Measurements from ENCODE around the gene SLC36A3.

Gene SLC36A3

DNA sequence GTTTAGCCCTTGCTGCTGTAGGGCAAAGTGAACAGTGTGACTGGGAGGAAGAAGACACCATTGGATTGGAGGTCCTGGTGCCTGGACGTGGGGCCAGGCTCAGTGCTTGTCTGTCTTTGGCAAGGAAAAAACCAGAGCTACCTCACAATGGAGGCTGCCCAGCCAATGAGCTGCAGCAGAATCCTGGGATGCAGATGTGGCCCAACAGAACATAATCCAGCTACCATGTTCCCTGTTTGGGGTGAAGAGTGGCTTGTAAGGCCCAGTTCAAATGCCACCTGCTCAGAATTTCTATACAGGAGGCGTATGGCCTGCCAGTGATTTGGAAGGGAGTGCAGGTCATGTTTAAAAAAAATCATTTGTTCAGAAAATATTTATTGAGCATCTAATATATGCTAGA is at the start of gene SLC36A3:
SLC36A3 (minus strand) TSS at position 101 of the 400 bp plus-strand sequence. CDS start 412 bp downstream, outside the sequence.
- no peak within 1 kb of the TSS for H3K27ac ChIP-seq
- CTCF ChIA-PET: interaction anchor here (1.0 kb wide), 1 partner anchor 12 kb away, joined by 3 read pairs; no protein-coding TSS in a partner anchor
- TF ChIP-seq, protein P1, sequence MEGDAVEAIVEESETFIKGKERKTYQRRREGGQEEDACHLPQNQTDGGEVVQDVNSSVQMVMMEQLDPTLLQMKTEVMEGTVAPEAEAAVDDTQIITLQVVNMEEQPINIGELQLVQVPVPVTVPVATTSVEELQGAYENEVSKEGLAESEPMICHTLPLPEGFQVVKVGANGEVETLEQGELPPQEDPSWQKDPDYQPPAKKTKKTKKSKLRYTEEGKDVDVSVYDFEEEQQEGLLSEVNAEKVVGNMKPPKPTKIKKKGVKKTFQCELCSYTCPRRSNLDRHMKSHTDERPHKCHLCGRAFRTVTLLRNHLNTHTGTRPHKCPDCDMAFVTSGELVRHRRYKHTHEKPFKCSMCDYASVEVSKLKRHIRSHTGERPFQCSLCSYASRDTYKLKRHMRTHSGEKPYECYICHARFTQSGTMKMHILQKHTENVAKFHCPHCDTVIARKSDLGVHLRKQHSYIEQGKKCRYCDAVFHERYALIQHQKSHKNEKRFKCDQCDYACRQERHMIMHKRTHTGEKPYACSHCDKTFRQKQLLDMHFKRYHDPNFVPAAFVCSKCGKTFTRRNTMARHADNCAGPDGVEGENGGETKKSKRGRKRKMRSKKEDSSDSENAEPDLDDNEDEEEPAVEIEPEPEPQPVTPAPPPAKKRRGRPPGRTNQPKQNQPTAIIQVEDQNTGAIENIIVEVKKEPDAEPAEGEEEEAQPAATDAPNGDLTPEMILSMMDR (conservative IDR thresholded peaks at IDR 0.05; ENCODE audit: low read depth): no peak
- no peak for DNase-seq (ENCODE audit: low spot score)
- POLR2A ChIA-PET (ENCODE audit: low non-redundant PET): no interaction called here

DNA sequence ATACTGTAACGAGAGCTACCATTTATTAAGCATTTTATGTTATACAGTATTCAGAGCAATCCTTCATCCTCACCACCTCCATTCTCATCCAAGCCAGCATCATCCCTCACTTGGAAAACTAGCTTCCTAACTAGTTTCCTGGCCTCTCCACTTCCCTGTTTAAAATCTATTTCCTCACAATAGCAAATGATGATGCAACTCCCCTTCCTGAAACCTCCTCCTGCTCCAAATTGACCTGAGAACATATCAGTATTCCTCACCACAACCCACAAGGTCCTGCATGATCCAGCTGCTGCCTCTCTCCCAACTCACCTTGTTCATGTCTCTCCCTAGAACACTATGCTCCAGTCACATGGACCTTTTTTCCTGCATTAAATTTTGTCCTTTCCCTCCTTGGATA is 48.1 kb upstream of the SLC36A3 start:
- TF ChIP-seq, protein P1 (conservative IDR thresholded peaks at IDR 0.05; ENCODE audit: low read depth): no peak
- H3K27ac ChIP-seq: no peak overlapping the region
- ChIA-PET POLR2A (ENCODE audit: low non-redundant PET) (no interaction called here), CTCF (no interaction called here)
- DNase-seq (ENCODE audit: low spot score): no peak

DNA sequence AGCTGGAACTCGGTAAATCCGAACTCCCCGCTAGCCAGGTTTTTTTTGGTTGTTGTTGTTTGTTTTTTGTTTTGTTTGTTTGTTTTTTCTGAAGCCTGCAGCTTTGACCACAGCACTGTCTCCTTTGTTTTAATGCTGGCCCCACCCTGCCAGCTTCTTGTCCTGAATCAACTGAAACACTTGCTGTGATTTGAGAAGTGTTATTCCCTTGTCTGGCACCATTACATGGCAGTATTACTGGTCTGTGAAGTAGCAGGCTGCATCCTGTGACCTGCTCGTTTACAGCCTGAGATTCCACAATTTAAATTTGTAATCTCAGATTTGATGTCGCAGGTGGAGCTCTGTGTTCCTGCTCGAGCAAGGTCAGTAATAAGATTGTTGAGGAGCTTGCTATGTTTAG is 45.2 kb upstream of the SLC36A3 start:
- POLR2A ChIA-PET (ENCODE audit: low non-redundant PET): no interaction called here
- no peak overlapping the region for H3K27ac ChIP-seq
- DNase-seq (ENCODE audit: low spot score): no peak
- TF ChIP-seq, protein P1 (conservative IDR thresholded peaks at IDR 0.05; ENCODE audit: low read depth): no peak
- CTCF ChIA-PET: interaction anchor here (0.6 to 0.7 kb wide), 3 partner anchors 297 to 458 kb away, joined by 3 to 4 read pairs (median 3); no protein-coding TSS in a partner anchor

DNA sequence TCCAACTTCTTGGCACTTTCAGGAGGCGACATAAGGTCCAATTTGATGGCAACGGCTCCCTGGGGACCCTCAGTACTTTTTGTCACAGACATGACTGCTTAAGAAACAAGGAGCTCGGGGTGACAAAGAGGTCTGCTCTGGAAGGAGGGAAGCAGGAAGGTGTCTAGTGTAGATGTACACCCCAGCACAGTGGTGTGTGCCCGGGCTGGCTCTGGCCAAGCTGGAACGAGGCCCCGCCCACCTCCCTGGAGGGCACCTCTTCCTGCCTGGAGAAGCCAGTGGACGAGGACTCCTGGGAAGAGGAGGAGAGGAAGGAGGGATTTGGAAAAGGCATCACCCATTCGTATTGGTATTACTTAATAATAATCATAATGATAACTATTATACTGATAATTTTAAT is 43.8 kb upstream of the SLC36A3 start, which contains the start of gene SLC36A2:
SLC36A2 (minus strand) TSS at position 191 of the 400 bp plus-strand sequence; CDS start at position 92, 99 bp downstream.
- CTCF ChIA-PET: no interaction called here
- POLR2A ChIA-PET (ENCODE audit: low non-redundant PET): interaction anchor here (0.6 kb wide), 1 partner anchor 705 kb away, joined by 6 read pairs; no protein-coding TSS in a partner anchor

DNA sequence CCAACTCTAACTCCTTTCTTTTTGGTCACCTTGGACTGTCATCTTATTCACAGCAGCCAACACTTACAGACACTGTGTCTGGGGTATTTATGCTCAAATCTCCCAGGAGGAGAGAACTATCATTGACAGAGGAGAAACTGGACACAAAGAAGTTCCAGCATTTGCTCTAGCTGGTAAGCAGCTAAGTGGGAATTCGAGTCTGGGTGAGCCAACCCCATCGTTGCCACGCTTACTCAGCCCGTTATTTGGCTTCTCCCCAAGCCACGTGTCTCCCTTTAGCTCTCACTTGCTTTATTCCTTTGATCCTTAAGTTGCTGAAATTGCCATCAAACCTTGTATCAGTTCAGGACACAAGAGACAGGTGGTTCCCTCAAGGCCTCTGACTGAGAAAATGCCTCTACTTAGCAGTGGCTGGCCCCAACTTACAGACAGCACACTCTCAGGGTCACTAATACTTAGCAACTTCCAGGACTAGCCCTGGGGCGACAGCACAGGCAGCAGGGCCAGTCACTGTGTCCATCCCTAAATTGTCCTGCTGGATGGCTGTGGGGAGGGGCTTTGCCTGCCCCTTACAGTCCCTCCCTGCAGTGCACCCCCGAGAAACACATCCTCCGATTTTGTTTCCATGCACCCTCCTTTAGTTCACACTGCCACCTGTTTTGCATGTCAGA is 42.4 kb upstream of the SLC36A3 start:
- H3K27ac ChIP-seq: no peak overlapping the region
- ChIA-PET CTCF (interaction anchor here (0.5 kb wide), 1 partner anchor 159 kb away, joined by 3 read pairs; no protein-coding TSS in a partner anchor), POLR2A (ENCODE audit: low non-redundant PET) (no interaction called here)
- TF ChIP-seq, protein P1 (conservative IDR thresholded peaks at IDR 0.05; ENCODE audit: low read depth): no peak
- peak; percentile 53 for DNase-seq (ENCODE audit: low spot score)

More for the DNA sequence above, 43.8 kb upstream of the SLC36A3 start, which contains the start of gene SLC36A2:
- no peak within 1 kb of the TSS for H3K27ac ChIP-seq
- no peak for DNase-seq (ENCODE audit: low spot score)
- TF ChIP-seq, protein P1 (conservative IDR thresholded peaks at IDR 0.05; ENCODE audit: low read depth): no peak

DNA sequence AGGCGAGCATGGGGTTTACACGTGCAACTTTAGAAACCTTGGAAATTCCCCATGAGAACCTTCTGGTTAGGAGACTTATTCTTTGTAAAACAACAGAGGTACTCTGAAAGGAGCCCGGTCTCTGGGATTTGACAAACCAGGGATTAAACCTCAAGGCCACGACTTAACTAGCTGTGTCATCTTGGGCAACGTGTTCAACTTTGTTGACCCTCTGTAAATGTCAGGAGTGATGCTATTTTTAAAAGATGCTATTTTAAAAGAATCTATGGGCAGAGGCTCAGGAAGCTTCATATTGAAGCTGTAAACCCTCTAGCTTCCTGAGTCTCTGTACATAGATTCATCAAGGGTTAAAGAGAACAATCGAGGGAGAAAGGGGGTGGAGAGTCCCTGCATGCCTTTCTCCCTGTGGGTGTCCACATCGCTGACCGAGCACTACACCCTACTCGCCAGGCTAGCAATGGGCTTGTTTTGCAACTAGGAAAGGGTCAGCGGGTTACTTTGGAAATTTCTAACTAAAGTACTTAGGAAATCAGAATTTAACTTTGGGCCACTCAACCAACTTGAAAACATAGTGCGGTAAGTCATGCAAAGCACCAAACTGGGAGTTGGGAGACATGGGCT is 41.7 kb upstream of the SLC36A3 start:
- no peak for DNase-seq (ENCODE audit: low spot score)
- ChIA-PET CTCF (no interaction called here), POLR2A (ENCODE audit: low non-redundant PET) (no interaction called here)
- TF ChIP-seq, protein P1 (conservative IDR thresholded peaks at IDR 0.05; ENCODE audit: low read depth): no peak
- no peak overlapping the region for H3K27ac ChIP-seq

All from RWPE1 (cell line).